AG20443 (cell line): Measurements from ENCODE around the gene DTX1.

Experiments used
- DNase-seq: peaks from one replicate; pipeline ENCODE4 v3.0.0; 2012; ENCODE audit warnings: low spot score, mixed read lengths

The DTX1 gene

GRCh38 chr12:113094738-113095137 lies 38.2 kb downstream of the DTX1 start:
- DNase-seq, result no peak

- DNase-seq, result no peak
Observed at GRCh38 chr12:113095405-113095804, 38.9 kb downstream of the DTX1 start.

GRCh38 chr12:113096675-113097461 lies 40.3 kb downstream of the DTX1 start:
- DNase-seq, result no peak

- peak; percentile 43 for DNase-seq
Observed at GRCh38 chr12:113097716-113098440, 41.3 kb downstream of the DTX1 start.

- peak; percentile 92 for DNase-seq
Observed at GRCh38 chr12:113098441-113099028, 42.0 kb downstream of the DTX1 start.

- DNase-seq, result no peak
Observed at GRCh38 chr12:113099364-113099763, 42.8 kb downstream of the DTX1 start.

GRCh38 chr12:113099764-113100163 lies 43.2 kb downstream of the DTX1 start:
- DNase-seq, result no peak

GRCh38 chr12:113101751-113102150 lies 45.2 kb downstream of the DTX1 start:
- DNase-seq, result no peak

- DNase-seq, result no peak
Observed at GRCh38 chr12:113102811-113103210, 46.3 kb downstream of the DTX1 start.

- DNase-seq, result no peak
Observed at GRCh38 chr12:113103756-113104450, 47.4 kb downstream of the DTX1 start.

- DNase-seq, result no peak
Observed at GRCh38 chr12:113104953-113105510, 48.5 kb downstream of the DTX1 start.

- DNase-seq, result no peak
Observed at GRCh38 chr12:113105606-113106271, 49.2 kb downstream of the DTX1 start.

- DNase-seq, result no peak
Observed at GRCh38 chr12:113106361-113106760, 49.8 kb downstream of the DTX1 start.

GRCh38 chr12:113108308-113108707 lies 51.8 kb downstream of the DTX1 start:
- no peak for DNase-seq

GRCh38 chr12:113109360-113109759 lies 52.8 kb downstream of the DTX1 start:
- no peak for DNase-seq

GRCh38 chr12:113109872-113110599 lies 53.5 kb downstream of the DTX1 start:
- DNase-seq, result no peak

- DNase-seq, result no peak
Observed at GRCh38 chr12:113111247-113111646, 54.7 kb downstream of the DTX1 start.

- no peak for DNase-seq
Observed at GRCh38 chr12:113112043-113112899, 55.7 kb downstream of the DTX1 start.

- no peak for DNase-seq
Observed at GRCh38 chr12:113113397-113113796, 56.9 kb downstream of the DTX1 start.
